GM18498 (cell line): Measurements from ENCODE around the gene TP53I13.

Source experiments
- ATAC-seq: cut with Tn5 transposase; IDR thresholded peaks from one replicate; pipeline ENCODE4 v1.9.1; 2021; ENCODE audit warnings: mild to moderate bottlenecking, moderate library complexity; ENCODE audit not compliant: unreplicated experiment

TP53I13 gene

DNA sequence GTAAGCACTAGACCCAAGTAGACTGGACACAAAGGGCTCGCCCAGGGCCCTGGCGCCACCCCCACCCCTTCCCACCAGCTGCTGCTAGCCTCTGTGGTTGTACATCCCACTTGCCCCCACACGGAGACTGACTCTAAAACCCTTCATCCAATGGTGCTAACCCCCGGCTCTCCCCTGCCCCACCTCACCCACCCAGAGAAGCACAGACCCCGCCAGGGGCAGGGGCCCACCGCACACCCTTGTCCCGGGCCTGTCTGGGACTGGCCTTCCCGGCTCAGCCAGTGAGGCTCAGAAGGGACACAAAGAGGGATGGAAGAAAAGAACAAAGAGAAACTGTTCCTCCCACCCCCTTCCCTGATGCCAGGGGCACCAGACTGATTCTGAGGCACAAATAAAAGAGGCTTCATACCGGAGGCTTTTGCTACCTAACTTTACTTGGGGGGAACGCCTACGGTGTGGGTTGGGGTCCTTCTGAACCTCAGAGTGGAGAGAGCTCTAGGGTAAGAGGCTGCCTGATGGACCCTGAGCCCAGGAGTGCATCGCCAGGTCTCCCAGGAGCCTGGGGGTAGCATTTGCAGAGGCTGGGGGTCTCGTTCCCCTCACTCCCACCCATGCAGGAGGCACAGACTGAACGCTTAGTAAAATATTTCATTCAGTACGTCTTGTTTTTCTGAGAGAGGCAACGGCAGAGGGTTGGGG is 46.0 kb downstream of the TP53I13 start:
- no peak for ATAC-seq

DNA sequence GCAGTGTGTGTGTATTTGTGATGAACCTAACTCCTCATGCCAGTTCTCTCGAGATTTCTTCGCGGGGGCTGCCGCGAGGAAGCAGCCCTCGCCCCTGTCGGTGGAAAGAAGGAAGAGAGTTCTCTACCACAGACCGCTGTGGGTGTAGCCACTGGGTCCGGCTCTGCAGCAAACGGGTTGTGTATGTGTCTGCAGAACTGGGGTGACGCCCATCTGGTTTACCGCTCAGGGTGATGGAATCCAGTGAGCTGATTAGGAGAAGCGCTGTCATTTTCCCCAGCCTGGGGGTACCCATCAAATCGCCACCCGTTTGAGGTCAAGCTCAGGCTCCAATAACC is 46.5 kb downstream of the TP53I13 start:
- ATAC-seq, result no peak

DNA sequence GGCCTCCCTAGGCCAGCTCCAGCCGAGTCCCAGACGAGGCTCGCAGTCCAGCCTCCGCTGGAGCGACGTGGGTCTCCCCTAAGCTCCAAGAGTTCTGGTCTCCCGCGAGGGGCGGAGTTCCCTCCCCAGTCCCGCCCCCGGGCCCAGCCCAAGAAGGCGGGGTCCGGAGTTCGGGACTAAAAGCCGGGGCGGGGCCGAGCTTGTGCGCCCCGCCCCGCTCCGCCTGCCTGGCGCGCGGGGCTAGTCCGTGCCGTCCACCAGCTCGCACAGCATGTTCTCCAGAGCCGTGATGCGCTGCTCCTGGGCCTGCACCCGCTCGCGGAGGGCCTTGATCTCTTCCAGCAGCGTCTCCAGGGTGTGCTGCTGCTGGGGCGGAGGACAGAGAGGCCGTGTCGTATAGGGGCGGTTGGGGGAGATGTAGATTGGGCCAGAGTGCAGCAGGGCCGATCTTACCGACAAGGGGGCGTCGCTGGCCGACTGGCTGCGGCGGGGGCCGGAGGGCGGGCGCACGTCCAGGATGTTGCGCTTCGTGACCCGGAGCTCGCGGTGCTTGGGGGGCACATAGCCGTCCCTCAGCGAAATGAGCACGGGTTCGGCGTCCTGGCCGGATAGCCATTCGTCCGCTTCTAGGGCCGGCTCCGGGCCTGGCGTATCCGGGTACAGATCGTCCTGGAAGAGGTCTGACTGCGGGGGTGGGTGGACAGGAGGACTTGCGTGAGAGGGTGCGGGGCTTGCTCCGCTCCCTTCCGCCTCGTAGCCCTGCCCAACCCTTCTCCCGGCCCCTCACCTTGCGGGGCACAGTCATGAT is 47.2 kb downstream of the TP53I13 start:
- ATAC-seq, result peak; percentile 65

DNA sequence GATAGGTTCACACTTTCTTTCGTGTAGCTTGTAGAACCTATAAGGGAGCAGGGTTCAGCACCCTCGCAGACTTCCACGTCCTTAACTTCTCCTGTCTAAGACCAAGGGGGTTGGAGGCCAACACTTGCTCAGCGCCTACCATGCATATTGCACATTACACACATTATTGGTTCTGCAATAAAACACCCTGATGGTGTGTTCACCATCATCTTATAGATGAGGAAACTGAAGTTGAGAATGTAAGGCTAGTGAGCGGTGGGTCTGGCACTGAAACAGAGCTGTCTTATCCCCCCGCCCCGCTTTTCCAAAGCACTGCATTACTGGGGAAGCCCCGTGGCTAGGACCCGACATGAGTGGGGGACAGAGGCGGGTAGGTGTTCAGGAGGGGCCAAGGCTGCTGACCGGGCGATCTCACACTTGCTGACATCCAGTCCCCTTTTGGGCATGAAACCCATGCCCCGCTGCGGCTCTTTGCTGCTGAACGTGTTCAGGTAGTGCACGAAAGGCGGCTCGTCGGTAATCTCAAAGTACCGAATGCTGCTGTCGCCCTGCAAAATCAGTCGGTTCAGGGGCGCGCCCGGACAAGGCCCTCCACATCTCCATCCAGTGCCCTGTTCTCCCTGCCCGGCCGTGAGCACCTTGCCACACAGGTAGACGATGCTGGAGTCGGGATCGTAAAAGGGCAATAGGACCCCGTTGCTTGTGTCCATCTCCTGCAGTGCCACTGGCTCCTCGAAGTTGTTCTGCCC is 48.0 kb downstream of the TP53I13 start:
- ATAC-seq, result no peak

DNA sequence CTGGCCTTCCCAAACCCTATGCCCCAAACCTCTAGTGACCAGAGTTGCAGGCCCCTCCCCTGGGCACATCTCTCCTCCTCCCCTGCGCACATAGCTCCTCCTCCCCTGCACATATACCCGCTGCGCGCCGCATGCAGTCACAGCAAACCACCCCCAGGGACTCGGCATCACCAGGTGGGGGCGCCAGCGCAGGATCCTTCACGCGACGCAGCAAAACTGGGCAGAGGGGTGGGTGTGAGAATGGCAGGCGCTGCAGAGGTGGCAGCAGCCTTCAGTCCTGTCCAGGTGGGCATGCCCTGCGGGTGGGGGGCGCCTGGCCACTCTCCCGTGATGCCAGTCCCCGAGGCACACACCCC is 48.6 kb downstream of the TP53I13 start:
- peak; percentile 54 for ATAC-seq

DNA sequence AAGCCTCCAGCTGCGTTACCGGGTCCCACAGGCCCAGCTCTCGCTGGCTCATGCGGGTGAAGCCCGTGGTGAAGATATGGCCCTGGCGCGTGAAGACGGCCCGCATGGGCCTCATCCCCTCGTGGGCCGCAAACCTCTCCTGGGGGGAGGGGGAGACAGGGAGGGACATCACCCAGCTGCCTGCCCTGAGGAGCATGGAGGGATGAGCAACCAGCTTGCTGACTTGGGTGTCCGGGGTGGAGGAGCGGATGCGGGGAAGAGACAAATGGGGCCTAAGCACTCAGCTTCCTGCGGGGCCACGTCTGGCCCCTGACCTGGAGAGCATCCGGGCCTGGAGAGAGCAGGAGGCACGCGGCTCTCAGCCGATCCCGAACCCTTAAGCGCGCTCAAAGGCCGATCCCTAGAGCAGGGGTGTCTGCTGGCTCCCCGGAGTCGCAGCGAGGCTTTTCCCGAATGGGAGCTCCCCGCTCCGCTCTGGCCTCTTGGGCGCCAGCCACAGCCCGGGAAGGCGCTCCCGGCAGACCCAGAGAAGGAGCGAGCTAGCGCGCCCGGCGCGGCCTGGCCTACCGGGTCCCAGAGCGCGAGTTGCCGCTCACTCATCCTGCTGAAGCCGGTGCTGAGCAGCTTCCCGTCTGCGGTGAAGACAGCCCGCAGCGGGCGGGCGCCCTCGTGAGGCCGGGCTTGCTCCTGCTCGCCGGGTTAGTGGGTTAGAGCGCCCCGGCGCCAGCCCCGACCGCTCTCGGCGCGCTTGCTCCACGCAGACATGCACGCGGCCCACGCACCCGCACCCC is 49.2 kb downstream of the TP53I13 start:
- ATAC-seq, result no peak

DNA sequence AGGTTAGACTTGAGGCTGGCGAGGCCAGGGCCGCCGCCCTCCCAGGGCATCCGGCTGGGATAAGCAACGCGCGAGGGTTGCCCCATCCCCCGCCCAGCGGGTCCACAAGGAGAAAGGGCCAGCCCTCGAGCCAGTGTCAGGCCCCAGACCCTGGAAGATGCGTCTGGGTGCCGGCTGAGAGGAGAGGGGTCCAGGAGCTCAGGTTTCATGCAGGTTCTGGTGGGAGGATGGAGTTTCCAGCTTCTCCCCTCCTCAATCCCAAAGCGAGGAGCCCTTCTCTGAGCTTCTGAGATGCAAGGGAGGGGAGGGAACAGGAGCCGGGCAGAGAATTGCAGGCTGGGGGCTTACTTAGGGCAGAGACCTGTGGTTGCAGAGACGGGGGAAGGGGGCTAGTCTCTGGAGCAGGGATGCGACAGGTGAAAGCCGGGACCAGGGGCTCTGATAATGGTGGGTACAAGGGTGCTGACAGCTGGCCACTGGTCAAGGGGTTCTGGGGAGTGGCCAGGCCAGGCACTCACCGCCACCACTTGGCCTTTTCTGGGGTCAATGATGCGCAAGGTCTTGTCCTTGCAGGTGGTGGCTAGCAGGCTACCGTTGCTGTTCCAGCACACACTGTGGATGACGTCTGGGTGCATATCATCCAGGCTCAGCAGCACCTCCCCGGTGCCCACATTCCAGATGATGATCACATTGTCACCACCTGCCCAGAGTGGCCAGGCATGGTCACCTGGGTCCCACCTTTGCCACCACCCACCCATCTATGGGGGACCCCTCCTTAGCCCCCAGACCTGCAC is 50.0 kb downstream of the TP53I13 start:
- no peak for ATAC-seq

DNA sequence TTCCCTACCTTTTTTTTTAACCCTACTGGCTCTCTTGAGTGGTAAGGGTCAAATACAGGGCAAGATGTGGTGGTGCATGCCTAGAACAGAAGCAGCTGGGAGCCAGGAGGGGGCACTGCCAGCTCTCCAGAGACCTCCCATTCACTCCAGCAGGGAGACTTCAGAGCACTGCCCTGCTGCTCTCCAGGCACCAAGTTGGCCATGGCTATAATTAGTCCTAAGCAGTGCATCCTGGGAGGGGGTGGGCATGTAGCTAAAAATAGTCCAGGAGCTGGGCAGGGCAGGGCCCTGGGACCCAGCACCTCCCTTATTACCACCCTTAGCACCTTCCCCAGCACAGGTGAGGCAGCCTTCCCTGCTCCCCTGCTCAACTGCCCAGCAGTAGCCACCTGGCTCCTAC is 50.8 kb downstream of the TP53I13 start:
- ATAC-seq, result no peak

DNA sequence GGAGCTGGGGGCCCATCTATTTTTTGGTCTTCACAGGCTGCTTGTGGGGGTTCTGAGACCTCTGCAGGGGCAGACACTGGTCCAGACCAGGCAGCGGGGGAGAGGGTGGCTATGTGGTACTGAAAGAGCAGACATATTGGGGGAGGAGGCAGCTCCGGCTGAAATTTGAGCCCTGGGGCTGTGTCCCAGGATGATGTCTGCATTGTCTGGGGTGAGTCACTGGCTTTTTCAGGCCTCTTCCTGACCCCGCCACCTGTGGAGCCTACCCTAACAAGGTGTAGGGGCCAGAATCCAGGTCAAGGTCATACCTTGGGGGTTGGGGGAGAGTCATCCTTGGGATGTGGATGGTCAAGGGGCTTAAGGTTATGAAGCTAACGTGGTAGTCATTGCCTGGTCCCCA is 51.8 kb downstream of the TP53I13 start:
- ATAC-seq, result no peak

DNA sequence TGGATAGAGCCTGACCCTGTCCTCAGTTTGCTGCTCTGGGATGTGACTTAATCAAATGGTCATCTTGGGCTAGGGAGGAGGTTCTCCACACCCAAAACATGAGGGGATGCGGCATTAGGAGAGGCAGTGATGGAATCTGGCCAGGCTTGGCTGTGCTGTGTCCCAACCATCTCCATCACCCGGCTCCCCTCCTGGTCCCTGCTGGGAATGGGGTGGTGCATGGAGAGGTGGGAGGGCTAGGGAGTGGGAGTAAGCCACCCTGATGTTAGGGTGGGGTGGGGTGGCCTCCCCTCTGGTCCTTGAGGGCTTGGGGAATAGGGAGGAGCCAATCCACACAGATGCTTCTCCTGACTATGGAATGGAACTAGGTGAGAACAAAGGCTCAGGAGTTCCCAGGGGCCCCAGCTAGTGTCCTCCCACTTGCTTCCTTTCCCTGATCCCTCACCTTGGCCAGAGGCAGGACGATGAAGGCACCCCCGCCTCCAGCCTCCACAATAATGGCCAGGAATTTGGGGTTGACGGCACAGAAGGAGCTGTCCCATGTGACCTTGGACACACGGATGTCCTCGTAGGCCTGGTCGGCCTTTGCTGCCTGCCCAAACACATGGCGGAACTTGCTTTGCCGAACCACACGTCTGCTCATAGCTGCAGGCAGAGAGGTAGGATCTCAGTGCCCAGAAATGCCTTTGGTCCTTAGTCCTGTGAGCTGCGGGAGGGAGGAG is 52.4 kb downstream of the TP53I13 start:
- ATAC-seq, result no peak

DNA sequence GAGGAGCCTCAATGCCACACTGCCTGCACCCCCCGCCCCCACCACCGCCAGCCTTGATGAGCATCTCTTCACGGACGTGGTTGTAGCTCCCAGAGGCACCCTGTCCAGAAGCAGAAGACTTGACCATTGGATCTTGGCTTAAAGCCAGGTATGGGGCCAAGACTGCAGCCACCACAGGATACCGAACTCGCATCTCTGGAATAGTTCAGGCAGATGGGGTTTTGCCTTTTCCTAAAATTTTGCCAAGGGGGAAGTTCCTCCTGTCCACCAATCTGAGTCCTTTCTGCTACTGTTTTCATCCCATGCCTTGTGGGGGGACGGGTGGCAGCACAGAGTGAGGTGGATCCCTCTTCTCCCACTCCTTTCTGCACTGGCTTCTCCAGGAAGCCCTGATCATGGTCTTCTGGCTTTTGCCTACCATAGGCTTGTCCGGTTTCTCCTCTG is 53.3 kb downstream of the TP53I13 start:
- ATAC-seq, result no peak
